Daoy (cell line): ENCODE measurements around the gene TMBIM6. TPM values are rescaled to one million over a fixed set of nuclear protein-coding genes. Genes with fewer than 3 reads are reported as not detected.
"Not testable (repeated sequence)": the region's sequence is repeated elsewhere in the genome, so short reads cannot be mapped to it uniquely, and the experiment has no call there.

ENCODE experiments used
- DNase-seq: peaks from one replicate; pipeline ENCODE4 v3.0.0-alpha.2; 2015; ENCODE audit warnings: low read depth
- total RNA-seq: library from RNA; depleted of rRNA; stranded (reverse); fragments of >200 nt; shearing (Covaris generic); gene quantifications from 2 replicates; pipeline ENCODE4 v1.2.3, GENCODE V29; 2014

TMBIM6 gene
- total RNA-seq, 1 experiment from 2014 or later: 379 TPM

DNA sequence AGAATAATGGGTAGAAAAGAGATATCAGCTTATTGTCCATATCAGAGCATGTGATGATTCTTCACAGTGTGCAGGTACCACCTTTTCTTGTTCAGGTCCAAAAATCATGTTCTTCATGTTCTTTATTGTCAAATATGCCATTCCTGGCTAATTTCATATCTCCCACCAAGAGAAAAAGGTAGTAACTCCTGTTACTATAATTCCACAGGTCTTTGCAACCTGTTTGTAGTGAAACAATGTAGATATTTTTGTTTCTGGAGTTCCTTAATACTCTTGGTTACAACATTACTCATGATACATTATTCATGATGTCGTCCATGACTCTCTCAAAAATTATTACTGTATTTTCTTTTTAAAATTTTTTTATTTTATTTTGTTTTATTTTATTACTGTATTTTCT is 11.3 kb upstream of the TMBIM6 start:
- no peak for DNase-seq

DNA sequence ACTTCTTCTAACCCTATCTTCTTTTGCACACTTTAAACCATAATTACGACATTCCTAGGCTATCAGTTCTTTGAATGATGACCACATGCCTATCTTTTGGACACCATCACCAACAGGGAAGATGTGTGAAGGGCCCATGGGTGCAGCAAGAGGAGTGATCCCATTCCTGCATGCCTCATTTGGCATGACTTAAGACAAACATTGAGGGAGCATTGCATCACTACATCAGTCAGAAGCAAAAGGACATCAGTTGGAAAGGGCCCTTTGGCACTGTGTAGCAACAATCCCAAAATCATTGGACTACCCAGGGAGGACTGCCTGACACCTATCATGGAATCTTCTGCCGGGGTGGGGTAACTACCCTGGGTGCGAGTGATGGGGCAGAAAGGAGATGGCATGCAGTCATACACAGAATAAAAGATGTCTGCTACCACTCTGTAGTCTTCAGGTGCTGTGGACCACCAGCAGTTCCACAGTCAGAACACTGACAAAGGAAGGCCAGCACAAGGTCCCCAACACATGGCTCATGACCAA is 10.7 kb upstream of the TMBIM6 start:
- DNase-seq: no peak

DNA sequence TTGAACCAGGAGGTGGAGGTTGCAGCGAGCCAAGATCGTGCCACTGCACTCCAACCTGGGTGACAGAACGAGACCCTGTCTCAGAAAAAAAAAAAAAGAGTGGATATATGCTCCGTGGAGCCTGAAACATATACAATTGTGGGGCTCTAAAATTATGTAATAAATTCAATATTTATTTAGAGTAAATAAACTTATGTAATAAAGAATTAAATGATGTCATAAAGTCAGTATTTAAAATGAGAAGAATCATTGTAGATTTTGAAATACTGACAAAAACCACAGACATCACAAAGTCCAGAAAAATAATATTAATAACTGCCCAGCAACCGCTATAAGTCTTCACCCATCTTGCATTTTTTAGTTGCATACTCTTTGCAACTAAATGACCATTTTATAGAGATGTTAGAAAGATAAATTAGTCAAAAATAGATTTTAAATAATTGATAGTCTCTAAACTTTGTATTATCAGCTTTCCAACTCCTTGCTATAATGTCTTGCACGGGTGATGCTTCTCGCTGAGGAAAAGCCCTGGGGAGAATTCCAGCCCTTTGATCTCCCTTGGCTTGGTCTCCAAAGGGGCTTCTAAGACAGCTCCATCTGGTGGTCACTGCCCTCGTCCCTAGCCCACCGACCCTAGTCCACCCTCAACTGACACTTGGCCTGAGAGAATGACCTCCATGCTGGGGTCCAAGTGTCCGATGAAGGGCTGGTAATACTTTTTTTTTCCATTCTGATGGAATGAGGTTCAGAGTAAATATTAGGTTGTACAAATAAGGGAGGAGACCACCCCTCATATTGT is 7.9 kb upstream of the TMBIM6 start:
- DNase-seq: no peak

DNA sequence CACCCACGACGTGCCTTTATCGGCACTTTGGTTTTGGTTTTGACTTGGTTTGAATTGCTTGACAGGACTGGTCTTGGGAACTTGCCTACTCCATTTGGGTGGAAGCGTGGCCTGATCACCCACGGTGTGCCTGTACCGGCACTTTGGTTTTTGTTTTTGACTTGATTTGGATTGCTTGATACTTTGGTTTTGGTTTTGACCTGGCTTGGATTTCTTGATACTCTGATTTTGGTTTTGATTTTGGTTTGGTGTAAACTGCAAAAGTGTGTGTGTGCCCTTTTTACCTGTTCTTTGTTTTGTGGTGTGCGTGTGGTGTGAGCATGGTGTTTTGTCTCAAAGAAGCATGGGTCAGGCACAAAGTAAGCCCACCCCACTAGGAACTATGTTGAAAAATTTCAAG is 6.5 kb upstream of the TMBIM6 start:
- not testable (repeated sequence) for DNase-seq

DNA sequence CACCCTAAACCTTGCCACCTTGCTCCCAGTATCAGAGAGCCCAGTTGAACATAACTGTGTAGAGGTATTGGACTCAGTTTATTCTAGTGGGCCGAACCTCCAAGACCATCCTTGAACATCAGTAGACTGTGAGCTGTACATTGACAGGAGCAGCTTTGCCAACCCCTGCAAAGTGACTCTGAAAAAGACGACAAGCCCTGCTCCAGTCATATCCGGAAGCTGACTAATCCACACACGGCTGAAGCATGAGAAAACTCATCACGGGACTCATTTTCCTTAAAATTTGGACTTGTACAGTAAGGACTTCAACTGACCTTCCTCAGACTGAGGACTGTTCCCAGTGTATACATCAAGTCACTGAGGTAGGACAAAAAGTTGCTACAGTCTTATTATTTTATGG is 2.6 kb upstream of the TMBIM6 start:
- peak; percentile 84 for DNase-seq

DNA sequence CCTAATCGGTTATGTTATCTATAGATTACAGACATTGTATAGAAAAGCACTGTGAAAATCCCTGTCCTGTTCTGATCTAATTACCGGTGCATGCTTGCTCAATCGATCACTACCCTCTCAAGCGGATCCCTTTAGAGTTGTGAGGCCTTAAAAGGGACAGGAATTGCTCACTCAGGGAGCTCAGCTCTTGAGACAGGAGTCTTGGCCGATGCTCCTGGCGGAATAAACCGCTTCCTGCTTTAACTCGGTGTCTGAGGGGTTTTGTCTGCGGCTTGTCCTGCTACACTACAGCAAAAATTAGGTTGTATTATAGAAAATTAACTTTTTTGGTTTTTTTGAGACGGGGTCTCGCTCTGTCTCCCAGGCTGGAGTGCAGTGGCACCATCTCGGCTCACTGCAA is 1.1 kb upstream of the TMBIM6 start:
- DNase-seq: not testable (repeated sequence)

DNA sequence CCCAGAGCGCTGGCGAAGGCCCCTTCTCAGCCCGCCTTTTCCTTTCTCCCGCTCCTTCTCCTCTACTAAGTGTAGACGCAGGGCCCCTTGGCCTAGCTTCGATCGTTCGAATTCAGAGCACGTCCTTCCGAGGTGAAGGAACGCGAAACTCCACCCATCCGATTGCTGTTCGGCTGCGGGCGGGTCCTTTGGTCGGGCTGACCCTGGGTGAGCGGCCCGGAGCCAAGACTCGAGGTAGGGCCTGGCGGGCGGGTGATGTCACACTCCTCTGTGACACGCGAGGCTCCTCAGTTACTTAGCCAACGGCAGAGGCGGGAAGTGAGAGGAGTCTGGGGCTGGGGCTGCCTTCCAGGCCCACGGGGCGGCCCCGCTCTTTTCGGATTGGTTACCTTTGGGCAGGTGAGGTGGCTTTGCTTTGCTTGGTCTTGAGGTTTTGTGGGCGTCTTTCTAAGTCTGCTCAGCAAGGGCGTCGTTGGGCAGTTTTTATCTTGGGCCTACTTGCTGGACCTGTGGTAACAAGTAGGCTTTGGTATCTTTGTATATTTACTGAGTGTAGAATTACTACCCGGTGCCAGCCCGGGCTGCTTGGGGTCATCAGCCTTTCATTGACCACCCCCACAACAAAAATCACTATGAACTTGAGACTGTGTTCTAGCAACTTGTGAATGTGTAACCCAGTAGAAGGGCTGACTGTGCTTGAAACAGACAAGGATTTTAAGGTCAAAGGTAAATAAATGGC is 694 bp downstream of the TMBIM6 start:
- DNase-seq: peak; percentile 93

DNA sequence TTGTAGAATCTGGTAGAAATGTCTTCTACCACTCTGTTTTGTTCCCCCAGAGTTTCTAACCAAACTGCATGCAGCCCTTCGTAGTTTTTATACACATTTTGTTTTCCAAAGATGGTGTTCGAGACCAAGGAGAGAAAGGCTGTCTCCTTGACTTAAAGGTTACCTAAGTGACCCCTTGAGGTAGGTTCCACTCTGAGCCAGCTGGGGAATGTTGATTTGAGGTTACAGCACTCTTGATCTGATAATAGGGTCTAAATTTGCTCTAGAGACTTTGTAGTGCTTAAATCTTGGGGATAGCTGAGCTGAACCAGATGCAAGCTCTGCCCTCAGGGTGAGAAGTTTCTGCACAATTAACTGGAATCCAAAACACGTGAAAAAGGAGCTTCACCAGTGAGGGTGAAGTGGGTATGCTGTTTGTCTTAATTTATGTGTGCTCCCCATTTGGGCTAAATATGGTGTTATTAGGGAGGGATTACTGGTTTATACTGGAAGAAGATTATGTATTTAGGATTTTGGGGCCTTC is 3.1 kb downstream of the TMBIM6 start:
- DNase-seq: no peak

DNA sequence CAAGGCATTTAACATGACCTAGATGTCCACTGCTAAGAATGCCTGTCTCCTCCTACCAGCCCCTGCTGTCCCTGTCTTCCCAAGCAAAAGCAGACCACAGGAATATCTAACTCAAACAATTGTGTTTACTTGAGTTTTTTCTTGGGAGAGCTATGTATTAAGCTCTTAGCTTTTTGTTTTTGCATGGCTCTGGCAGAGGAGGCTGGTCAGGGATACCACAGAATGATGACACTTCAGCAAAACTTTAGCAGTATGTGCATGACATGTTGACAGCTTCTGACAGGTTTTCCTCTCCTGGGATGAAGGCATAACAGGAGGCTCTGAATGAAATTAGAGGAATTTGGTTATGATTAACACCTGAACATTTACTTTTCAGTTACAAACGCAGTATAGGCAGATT is 6.9 kb downstream of the TMBIM6 start:
- DNase-seq: no peak

DNA sequence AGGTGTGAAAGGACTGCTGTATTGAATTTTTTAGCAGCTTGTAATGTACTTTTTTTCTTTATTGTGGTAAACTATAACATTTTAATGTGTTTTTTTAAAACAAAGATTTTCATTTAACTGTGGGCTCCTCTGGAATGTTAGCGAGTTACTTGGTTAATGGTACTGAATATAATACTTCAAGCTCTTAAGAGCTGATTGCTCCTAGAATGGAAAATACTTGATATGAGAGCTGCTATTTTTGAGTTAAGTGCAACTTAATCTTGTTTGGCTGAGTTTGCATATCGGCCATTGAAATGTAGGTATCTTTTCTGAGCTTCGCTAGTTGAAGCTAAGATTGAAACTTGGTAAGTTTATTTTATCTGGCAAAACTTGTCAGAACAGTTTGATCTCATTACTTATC is 7.4 kb downstream of the TMBIM6 start:
- DNase-seq: no peak

DNA sequence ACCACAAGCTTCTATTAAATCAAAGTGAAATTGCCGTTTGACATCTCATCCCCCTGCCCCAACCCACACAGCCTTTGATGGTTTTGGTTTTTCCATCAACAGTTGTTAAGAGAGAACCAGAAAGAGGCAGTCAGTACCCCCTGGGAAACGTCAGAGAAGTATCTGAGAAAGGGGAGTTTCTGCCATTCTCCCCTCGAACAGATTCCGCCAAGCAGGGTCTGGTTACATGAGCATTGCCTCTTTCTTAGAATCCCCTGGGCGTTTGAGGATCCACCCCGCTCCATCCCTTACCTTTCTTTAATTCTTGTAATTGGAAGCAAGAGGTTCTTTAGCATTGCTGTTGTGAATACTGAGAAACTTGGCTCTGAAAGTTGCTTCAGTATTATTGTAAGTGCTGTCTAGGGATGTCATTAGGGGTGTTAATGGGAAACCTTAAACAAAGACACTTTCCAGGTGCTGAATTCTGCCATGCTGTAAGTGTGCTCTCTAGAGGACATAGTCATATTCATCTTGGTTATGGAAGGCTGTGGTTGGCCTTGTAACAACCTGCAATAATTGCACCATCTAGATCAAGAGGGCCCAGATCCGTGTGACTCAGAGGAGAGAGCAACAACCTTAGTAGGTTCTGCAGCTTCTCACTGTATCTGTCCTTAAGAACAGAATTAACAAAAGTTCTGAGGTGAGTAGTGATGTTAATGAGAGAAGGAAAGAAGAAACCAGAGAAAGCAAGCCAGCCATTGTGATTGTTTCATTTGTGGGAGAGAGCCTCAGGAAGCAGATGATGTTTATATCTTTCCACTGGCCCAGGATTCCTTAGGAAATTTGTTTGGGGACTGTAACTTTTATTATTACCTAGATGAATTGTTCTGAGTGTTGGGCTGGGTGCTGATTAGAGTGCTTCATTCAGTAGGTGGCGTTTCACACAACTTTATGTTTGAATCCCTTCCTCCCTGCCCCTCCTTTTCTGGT is 9.0 kb downstream of the TMBIM6 start:
- peak; percentile 40 for DNase-seq

DNA sequence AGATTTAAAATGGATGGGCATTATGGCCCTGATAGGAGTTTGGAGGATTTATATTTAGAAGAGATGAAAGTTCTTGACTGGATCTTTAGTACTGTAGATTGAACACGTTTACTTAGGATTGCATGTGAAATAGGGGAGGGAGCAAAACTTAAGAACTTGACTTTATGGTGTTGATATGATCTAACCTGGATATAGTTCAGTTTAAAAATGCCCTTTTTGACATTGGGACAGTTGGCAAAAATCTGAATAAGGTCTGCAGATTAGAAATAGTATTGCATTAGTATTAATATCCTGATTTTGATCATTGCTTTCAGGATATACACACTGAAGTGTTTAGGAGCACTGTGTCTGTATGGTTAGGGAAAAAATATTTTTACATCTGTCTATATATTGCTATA is 9.6 kb downstream of the TMBIM6 start:
- no peak for DNase-seq

DNA sequence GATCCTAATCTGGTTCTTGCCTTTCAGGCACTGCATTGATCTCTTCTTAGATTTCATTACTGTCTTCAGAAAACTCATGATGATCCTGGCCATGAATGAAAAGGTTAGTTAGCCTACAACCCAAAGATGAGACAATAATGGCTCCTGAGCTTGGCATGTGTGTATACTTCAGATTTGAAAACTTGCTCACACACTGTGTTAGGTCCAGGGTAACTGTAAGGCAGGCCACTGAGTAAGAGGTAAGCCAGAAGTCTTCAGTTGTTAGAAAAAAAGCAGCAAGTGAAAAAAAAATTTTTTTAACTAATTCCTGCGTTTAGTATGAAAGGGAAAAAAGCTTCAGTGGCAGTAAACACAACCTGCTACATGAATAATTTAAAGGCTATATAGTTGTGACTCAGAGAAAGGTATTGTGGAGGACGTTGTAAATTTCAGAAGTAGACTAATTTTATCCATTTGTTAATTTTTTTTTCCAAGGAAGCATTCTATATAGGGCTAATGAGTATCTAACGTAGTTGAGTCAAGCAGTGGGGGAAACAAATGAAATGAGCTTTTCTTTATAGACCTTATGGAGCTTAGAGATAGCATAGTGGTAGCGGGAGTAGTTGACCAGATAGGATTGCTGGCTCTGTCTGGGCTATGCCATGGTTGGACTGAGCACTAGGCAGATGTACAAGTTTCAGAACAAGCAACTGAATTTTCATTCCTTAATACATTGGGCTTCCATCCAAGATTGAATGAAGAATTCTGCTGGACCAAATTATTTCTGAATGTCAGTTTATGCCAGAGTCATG is 20.5 kb downstream of the TMBIM6 start:
- DNase-seq: no peak

DNA sequence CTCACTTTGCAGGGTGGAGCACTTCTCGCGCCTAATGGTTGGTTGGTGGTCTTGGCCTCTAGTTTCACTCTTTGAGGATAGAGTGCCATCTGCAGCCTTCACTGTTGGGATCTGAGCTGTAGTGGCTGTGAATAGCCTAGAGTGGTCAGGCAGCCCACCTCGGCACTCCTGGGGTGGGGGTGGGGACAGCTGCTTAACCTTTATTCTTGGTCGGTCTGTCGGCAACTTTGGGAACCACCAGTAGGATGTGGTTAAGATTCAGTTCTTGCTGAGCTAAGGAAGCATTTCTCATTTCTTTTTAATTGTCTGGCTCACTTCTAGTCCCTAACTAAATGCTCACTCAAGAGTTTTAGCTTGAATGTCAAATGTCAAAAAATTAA is 21.1 kb downstream of the TMBIM6 start:
- DNase-seq: no peak

DNA sequence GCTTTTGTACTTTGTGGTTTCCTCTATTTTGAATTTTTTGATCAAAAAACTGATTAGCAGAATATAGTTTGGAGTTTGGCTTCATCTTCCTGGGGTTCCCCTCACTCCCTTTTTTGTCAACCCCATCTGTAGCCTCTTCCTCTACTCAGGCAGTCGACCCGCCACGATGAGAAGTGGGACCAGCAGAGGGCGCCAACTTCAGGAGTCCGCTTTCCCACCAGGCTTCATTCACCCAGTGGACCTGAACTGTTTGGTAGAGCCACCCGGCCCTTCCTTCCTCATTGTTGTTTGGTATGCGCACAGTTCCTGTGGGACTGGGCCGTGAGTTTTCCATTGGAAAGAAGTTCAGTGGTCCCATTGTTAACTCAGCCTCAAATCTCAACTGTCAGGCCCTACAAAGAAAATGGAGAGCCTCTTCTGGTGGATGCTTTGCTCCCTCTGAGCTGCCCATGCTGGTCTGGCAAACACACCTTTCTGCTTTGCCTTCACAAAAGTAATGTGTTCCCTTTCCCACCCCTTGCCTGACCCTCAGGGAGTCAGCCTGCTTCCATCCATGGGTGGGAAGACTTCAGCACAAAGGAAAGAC is 21.7 kb downstream of the TMBIM6 start:
- DNase-seq: peak; percentile 55

DNA sequence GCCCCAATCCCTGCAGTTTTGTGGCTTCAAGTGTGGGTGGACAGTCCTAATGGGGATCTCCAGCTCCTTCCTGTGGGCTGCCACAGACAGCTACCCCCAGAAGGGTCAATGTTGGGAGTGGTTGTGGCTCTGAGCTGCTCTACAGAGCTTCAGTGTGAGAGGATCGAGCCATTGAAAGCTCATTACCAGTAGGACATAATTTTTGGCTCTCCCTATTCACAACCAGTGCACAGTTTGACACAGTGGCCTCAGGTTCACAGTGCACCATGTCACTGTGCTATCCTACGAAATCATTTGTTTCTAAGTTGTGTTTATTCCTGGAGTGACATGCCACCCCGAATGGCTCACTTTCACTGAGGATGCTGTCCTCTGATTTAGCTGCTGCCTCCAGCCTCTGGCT is 22.8 kb downstream of the TMBIM6 start:
- no peak for DNase-seq

DNA sequence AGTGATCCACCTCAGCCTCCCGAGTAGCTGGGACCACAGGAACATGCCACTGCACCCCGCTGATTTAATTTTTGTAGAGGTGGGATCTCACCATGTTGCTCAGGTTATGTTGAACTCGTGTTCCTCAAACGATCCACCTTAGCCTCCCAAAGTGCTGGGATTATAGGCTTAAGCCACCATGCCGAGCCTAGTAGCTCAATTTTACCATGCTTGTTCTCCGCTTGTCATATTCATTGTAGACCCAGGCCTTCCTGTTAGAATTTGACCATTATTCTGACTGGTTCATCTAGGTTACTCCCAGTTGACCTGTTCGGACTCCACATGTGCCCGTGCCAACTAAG is 24.7 kb downstream of the TMBIM6 start:
- DNase-seq: no peak

DNA sequence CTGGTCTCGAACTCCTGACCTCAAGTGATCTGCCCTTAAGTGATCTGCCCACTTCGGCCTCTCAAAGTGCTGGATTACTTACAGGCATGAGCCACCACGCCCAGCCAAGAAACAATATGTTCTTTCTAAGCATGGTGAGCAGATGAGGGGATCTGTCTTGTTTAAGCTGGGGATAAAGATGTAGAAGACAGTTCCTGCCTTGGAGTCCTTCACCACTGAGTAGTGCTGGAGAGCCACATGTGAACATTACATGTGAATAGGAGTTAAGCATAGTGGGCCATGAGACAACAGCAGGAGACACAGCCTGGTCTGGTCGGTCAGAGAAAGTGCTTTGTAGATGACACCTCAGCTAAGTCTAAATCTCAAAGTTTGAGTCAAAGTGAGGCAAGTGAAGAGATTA is 26.0 kb downstream of the TMBIM6 start:
- no peak for DNase-seq

DNA sequence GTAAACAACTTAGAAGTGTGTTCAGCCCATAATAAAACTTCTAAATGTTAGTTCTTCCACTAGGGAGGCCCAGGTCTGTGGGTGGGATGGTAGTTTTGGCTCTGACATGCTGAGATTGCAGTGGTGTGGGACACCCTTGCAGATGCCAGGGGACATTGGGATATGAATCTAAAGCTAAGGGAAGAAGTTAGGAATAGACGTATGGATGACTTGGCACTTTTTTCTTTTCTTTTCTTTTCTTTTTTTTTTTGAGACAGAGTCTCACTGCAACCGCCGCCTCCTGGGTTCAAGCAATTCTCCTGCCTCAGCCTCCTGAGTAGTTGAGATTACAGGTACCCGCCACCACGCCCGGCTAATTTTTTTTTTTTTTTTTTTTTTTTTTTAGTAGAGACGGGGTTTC is 31.7 kb downstream of the TMBIM6 start:
- DNase-seq: not testable (repeated sequence)

DNA sequence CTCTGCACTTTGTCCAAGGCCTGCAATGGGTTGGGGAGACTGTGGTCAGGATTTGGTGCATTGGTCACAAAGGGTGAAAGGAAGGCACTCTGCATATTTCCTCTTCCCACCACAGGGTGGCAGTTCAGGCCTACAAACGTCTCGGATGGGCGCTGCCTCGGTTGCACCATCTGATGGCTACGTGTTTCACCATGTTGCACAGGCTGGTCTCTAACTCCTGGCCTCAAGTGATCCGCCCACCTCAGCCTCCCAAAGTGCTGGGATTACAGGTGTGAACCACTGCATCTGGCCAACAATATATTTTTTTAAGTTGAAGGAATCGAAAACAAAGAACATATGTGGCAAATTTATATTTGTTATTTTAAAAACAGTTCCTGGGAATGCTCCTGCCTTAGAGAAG is 35.1 kb downstream of the TMBIM6 start:
- peak; percentile 70 for DNase-seq

DNA sequence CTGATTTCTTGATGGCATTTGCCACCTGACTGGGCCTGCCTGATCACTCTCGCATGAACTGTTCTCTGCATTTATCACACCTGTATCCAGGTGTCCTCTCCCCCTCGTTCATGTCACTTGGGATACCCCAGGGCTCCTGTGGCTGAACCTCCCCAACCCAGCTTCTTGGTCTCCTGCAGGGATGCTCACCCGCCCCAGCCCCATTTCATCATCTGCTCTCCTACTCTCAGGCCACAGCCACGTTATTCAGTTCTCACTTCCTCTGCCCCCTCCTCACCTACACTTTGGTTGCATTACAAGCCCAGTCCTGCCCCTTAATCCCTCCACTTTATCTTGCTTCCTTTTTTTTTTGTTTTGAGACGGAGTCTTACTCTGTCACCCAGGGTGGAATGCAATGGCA is 35.5 kb downstream of the TMBIM6 start:
- DNase-seq: no peak
